PC-9 (cell line): ENCODE data around the gene ATP11A. TPM values are rescaled to one million over a fixed set of nuclear protein-coding genes. Genes with fewer than 3 reads are reported as not detected.

Experiments used
- BruUV-seq: library from RNA; stranded (reverse); fragments of 400-500 nt; replicated peaks from 2 replicates; lab custom pipeline; 2021; lab: Mats Ljungman, UMichigan
- CTCF ChIA-PET: fragments of 300-600 bp; sonication (Branson Sonifier 250); formaldehyde crosslinking; loops from one replicate; lab custom pipeline; 2022; ENCODE audit warnings: antibody characterized with exemption; lab: Charles Lee
- POLR2A ChIA-PET: fragments of 300-600 bp; sonication (Branson Sonifier 250); formaldehyde crosslinking; loops from one replicate; lab custom pipeline; 2022; ENCODE audit warnings: antibody characterized with exemption; ENCODE audit not compliant: unreplicated experiment; lab: Charles Lee
- DNase-seq, 2 experiments: peaks; one replicate each; pipeline versions ENCODE4 v3.0.0 to v3.0.0-alpha.2; 2015 to 2022; ENCODE audit warnings: mixed read lengths in 1 of 2
- H2AFZ ChIP-seq: fragments of 200-600 bp; sonication (generic); 2 replicates; pipeline ENCODE4 v1.8.1; 2017; ENCODE audit warnings: antibody characterized with exemption
- H3F3A ChIP-seq: fragments of 200-600 bp; sonication (generic); 2 replicates; pipeline ENCODE4 v1.8.1; 2017; ENCODE audit warnings: antibody characterized with exemption, mild to moderate bottlenecking, low read depth; ENCODE audit not compliant: insufficient read depth
- H3K27ac ChIP-seq: fragments of 200-600 bp; sonication (generic); 2 replicates; pipeline ENCODE4 v1.6.1; 2016; ENCODE audit warnings: mixed run types
- H3K27me3 ChIP-seq: fragments of 200-600 bp; sonication (generic); 2 replicates; pipeline ENCODE4 v1.6.1; 2016; ENCODE audit warnings: low read depth, mixed run types; ENCODE audit not compliant: insufficient read depth
- H3K36me3 ChIP-seq: fragments of 200-600 bp; sonication (generic); 2 replicates; pipeline ENCODE4 v1.6.1; 2016; ENCODE audit warnings: low read depth, mixed run types
- H3K4me1 ChIP-seq: fragments of 200-600 bp; sonication (generic); replicated peaks from 2 replicates; pipeline ENCODE4 v1.6.1; 2016; ENCODE audit warnings: mixed run types; ENCODE audit not compliant: insufficient read depth
- H3K4me2 ChIP-seq: fragments of 200-600 bp; sonication (generic); 2 replicates; pipeline ENCODE4 v1.6.1; 2017; ENCODE audit warnings: mixed run types
- H3K4me3 ChIP-seq: fragments of 200-600 bp; sonication (generic); 2 replicates; pipeline ENCODE4 v1.6.1; 2016; ENCODE audit warnings: mixed run types
- H3K79me2 ChIP-seq: fragments of 200-600 bp; sonication (generic); 2 replicates; pipeline ENCODE4 v1.6.1; 2017; ENCODE audit warnings: low read depth, mixed run types
- H3K9me2 ChIP-seq: fragments of 200-600 bp; sonication (generic); 2 replicates; pipeline ENCODE4 v1.8.1; 2017; ENCODE audit warnings: mild to moderate bottlenecking; ENCODE audit not compliant: insufficient read depth
- H3K9me3 ChIP-seq: fragments of 200-600 bp; sonication (generic); 2 replicates; pipeline ENCODE4 v1.8.1; 2016; ENCODE audit warnings: low read depth; ENCODE audit not compliant: insufficient read depth
- H4K20me1 ChIP-seq: fragments of 200-600 bp; sonication (generic); 2 replicates; pipeline ENCODE4 v1.8.1; 2017; ENCODE audit not compliant: insufficient read depth
- EZH2 ChIP-seq: fragments of 200-600 bp; sonication (generic); IDR thresholded peaks from 2 replicates; pipeline ENCODE4 v1.8.0; 2017; ENCODE audit warnings: antibody characterized with exemption, low read depth
- intact Hi-C: fragments of 100-400 bp; cut with micrococcal nuclease; formaldehyde crosslinking; loops from one replicate; pipeline ENCODE4 v1.10.0; 2022; ENCODE audit not compliant: unreplicated experiment
- total RNA-seq: library from RNA; stranded (reverse); gene quantifications from 2 replicates; pipeline ENCODE4 v1.2.3, GENCODE V29; 2021
- TF ChIP-seq, protein P1 (sequence below): fragments of 200-600 bp; sonication (generic); conservative IDR thresholded peaks from 2 replicates; pipeline ENCODE4 v1.6.1; 2017; ENCODE audit warnings: mixed run types, antibody characterized with exemption, mild to moderate bottlenecking, moderate library complexity

Gene ATP11A
- total RNA-seq, 1 experiment from 2014 or later = 92.2 TPM

GRCh38 chr13:112643759-112644459 is 45.9 kb upstream of the ATP11A start:
- no peaks in the 10 kb centered on the region for H3K4me1 ChIP-seq
- no TSS peak for BruUV-seq
- no peak overlapping the region for H3K27ac ChIP-seq
- no peaks in the 10 kb centered on the region for H3F3A ChIP-seq
- no peaks in the 10 kb centered on the region; the same call in 1 of the 2 replicates for H3K27me3 ChIP-seq
- H4K20me1 ChIP-seq = no peaks in the 10 kb centered on the region
- H3K4me3 ChIP-seq = no peak overlapping the region
- H3K9me3 ChIP-seq = no peaks in the 10 kb centered on the region
- no peak overlapping the region for H3K4me2 ChIP-seq
- no peaks in the 10 kb centered on the region for H3K36me3 ChIP-seq
- CTCF ChIA-PET = no interaction called here
- no peak for TF ChIP-seq EZH2
- TF ChIP-seq, protein P1, sequence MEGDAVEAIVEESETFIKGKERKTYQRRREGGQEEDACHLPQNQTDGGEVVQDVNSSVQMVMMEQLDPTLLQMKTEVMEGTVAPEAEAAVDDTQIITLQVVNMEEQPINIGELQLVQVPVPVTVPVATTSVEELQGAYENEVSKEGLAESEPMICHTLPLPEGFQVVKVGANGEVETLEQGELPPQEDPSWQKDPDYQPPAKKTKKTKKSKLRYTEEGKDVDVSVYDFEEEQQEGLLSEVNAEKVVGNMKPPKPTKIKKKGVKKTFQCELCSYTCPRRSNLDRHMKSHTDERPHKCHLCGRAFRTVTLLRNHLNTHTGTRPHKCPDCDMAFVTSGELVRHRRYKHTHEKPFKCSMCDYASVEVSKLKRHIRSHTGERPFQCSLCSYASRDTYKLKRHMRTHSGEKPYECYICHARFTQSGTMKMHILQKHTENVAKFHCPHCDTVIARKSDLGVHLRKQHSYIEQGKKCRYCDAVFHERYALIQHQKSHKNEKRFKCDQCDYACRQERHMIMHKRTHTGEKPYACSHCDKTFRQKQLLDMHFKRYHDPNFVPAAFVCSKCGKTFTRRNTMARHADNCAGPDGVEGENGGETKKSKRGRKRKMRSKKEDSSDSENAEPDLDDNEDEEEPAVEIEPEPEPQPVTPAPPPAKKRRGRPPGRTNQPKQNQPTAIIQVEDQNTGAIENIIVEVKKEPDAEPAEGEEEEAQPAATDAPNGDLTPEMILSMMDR = no peak
- intact Hi-C loops = no loop called here
- H2AFZ ChIP-seq = no peak overlapping the region
- DNase-seq = peak in 1 of 2 experiments; percentile 26
- POLR2A ChIA-PET = no interaction called here
- no peaks in the 10 kb centered on the region for H3K79me2 ChIP-seq
- no peaks in the 10 kb centered on the region for H3K9me2 ChIP-seq

- Histone ChIP-seq H3K27me3 (no peaks in the 10 kb centered on the region), H3K27ac (no peak overlapping the region), H3K4me2 (no peak overlapping the region), H4K20me1 (no peaks in the 10 kb centered on the region), H3F3A (no peaks in the 10 kb centered on the region), H3K79me2 (no peaks in the 10 kb centered on the region), H3K9me3 (no peaks in the 10 kb centered on the region), H3K4me3 (no peak overlapping the region), H3K9me2 (no peaks in the 10 kb centered on the region), H3K36me3 (no peaks in the 10 kb centered on the region), H2AFZ (no peak overlapping the region), H3K4me1 (no peaks in the 10 kb centered on the region)
- no TSS peak for BruUV-seq
- TF ChIP-seq, protein P1 = no peak
- TF ChIP-seq EZH2 = no peak
- CTCF ChIA-PET = no interaction called here
- DNase-seq = no peak
- intact Hi-C loops = no loop called here
- POLR2A ChIA-PET = no interaction called here
These were observed 44.4 kb upstream of the ATP11A start for GRCh38 chr13:112645327-112645914.

GRCh38 chr13:112647256-112647655 is 42.6 kb upstream of the ATP11A start:
- H4K20me1 ChIP-seq = no peaks in the 10 kb centered on the region
- no TSS peak for BruUV-seq
- no peaks in the 10 kb centered on the region for H3K27me3 ChIP-seq
- no peaks in the 10 kb centered on the region for H3K36me3 ChIP-seq
- no peaks in the 10 kb centered on the region for H3K9me3 ChIP-seq
- H2AFZ ChIP-seq = no peak overlapping the region
- POLR2A ChIA-PET = no interaction called here
- no peaks in the 10 kb centered on the region for H3K79me2 ChIP-seq
- H3K9me2 ChIP-seq = no peaks in the 10 kb centered on the region
- no peak overlapping the region for H3K4me2 ChIP-seq
- no peaks in the 10 kb centered on the region for H3F3A ChIP-seq
- intact Hi-C loops = no loop called here
- no peak for DNase-seq
- H3K27ac ChIP-seq = no peak overlapping the region
- TF ChIP-seq, protein P1 = no peak
- TF ChIP-seq EZH2 = no peak
- no peak overlapping the region for H3K4me3 ChIP-seq
- CTCF ChIA-PET = no interaction called here
- no peaks in the 10 kb centered on the region for H3K4me1 ChIP-seq
